Measurements from ENCODE around the gene COL6A2. TPM values are rescaled to one million over a fixed set of nuclear protein-coding genes. Genes with fewer than 3 reads are reported as not detected.
"Not testable (repeated sequence)": the region's sequence is repeated elsewhere in the genome, so short reads cannot be mapped to it uniquely, and the experiment has no call there.

COL6A2 gene
- total RNA-seq, 1 experiment from 2014 or later, result 129 TPM

- H2BK20ac ChIP-seq (ENCODE audit: low read depth, low read length, poor library complexity, severe bottlenecking), result no peak overlapping the region
- peaks cover 6% of the 10 kb centered on the region for H3K27me3 Mint-ChIP-seq (ENCODE audit: low read depth)
- H3K9ac ChIP-seq (ENCODE audit: extremely low read depth, insufficient read length, low read length), result no peak overlapping the region
- H2AFZ ChIP-seq (ENCODE audit: low read length), result no peak overlapping the region
- 0 out of 2 replicates have a peak, but pooled peaks cover 3% of the 10 kb centered on the region for H3K27me3 ChIP-seq (ENCODE audit: insufficient read depth, low read length)
- no peak overlapping the region for H3K18ac ChIP-seq (ENCODE audit: insufficient read length, low read depth, low read length)
- H2BK12ac ChIP-seq (ENCODE audit: insufficient read length, low read depth, low read length), result no peak overlapping the region
- H4K8ac ChIP-seq (replicated peaks; ENCODE audit: insufficient read length, low read depth, low read length), result no peak overlapping the region
- peaks cover 36 to 68% (median 38%) of the 10 kb centered on the region in 3 experiments for H3K36me3 Mint-ChIP-seq (ENCODE audit: insufficient read depth in 1 of 3, low read depth in 3 of 3)
- H3K79me1 ChIP-seq (ENCODE audit: insufficient read depth, low read depth, low read length, poor library complexity, severe bottlenecking), result no peaks in the 10 kb centered on the region
- H3K4me1 Mint-ChIP-seq, result peaks cover 9 to 19% of the 10 kb centered on the region in 2 experiments
- no peak overlapping the region for H4K91ac ChIP-seq (ENCODE audit: insufficient read length, low read depth, low read length)
- H4K20me1 ChIP-seq (ENCODE audit: control insufficient read depth, insufficient read depth, insufficient read length), result no peaks in the 10 kb centered on the region
- H2BK120ac ChIP-seq (ENCODE audit: low read depth, low read length, poor library complexity, severe bottlenecking), result no peak overlapping the region
- no peaks in the 10 kb centered on the region; the same call in 1 of the 2 replicates for H3K79me2 ChIP-seq (ENCODE audit: insufficient read depth, low read length)
- no peak overlapping the region for H3K27ac Mint-ChIP-seq
- H3K9me3 Mint-ChIP-seq, result peaks cover 48 to 64% of the 10 kb centered on the region in 2 experiments
- H4K5ac ChIP-seq (ENCODE audit: insufficient read length, low read depth, low read length), result no peak overlapping the region
- no peak overlapping the region for H3K4me3 Mint-ChIP-seq
- DNase-seq, result no peak
- no peaks in the 10 kb centered on the region; the same call in 1 of the 2 replicates for H3K4me1 ChIP-seq (ENCODE audit: insufficient read depth, low read length)
- H2BK5ac ChIP-seq (ENCODE audit: insufficient read length, low read length), result no peak overlapping the region
- no peak overlapping the region for H3K56ac ChIP-seq (ENCODE audit: insufficient read length, low read depth, low read length)
- no peaks in the 10 kb centered on the region for H3K23me2 ChIP-seq (ENCODE audit: insufficient read length, low read depth, low read length, poor library complexity, severe bottlenecking)
- no peak overlapping the region for H2AK5ac ChIP-seq (ENCODE audit: insufficient read length, low read length)
- H3K4me2 ChIP-seq (ENCODE audit: insufficient read depth, insufficient read length, low read length), result no peak overlapping the region
- H3K27ac ChIP-seq (ENCODE audit: insufficient read length, low read depth, low read length), result no peak overlapping the region
- H3K4ac ChIP-seq (ENCODE audit: low read depth, low read length), result no peak overlapping the region
- no peak for TF ChIP-seq CTCF (conservative IDR thresholded peaks at IDR 0.05)
- H3K9me3 ChIP-seq (ENCODE audit: control insufficient read depth, low read depth, low read length), result no peaks in the 10 kb centered on the region
- H3K23ac ChIP-seq (ENCODE audit: insufficient read length, low read depth, low read length), result no peak overlapping the region
- H3K14ac ChIP-seq (ENCODE audit: insufficient read depth, low read length), result no peak overlapping the region
- no peak overlapping the region for H2BK15ac ChIP-seq (ENCODE audit: low read depth, low read length)
- H3T11ph ChIP-seq (ENCODE audit: low read length), result no peak overlapping the region
Measured at GRCh38 chr21:46104104-46104503, 6.2 kb downstream of the COL6A2 start.

- H3K36me3 Mint-ChIP-seq (ENCODE audit: insufficient read depth in 1 of 3, low read depth in 3 of 3), result peaks cover 21 to 50% (median 23%) of the 10 kb centered on the region in 3 experiments
Measured at GRCh38 chr21:46107376-46107775, 9.5 kb downstream of the COL6A2 start.

More at GRCh38 chr21:46107376-46107775, 9.5 kb downstream of the COL6A2 start:
- H3K79me2 ChIP-seq (ENCODE audit: insufficient read depth, low read length); H3K27me3 ChIP-seq (ENCODE audit: insufficient read depth, low read length); H3K9me3 ChIP-seq (ENCODE audit: control insufficient read depth, low read depth, low read length); H2BK20ac ChIP-seq (ENCODE audit: low read depth, low read length, poor library complexity, severe bottlenecking); H3K9ac ChIP-seq (ENCODE audit: extremely low read depth, insufficient read length, low read length); H3K4me3 Mint-ChIP-seq; H2AK5ac ChIP-seq (ENCODE audit: insufficient read length, low read length); H2BK15ac ChIP-seq (ENCODE audit: low read depth, low read length); H3K27me3 Mint-ChIP-seq (ENCODE audit: low read depth); H4K8ac ChIP-seq (replicated peaks; ENCODE audit: insufficient read length, low read depth, low read length); H4K5ac ChIP-seq (ENCODE audit: insufficient read length, low read depth, low read length); H2AFZ ChIP-seq (ENCODE audit: low read length); H3K4ac ChIP-seq (ENCODE audit: low read depth, low read length); H3K23ac ChIP-seq (ENCODE audit: insufficient read length, low read depth, low read length); H3K27ac ChIP-seq (ENCODE audit: insufficient read length, low read depth, low read length); H3K4me1 ChIP-seq (ENCODE audit: insufficient read depth, low read length); H3K14ac ChIP-seq (ENCODE audit: insufficient read depth, low read length); H3K18ac ChIP-seq (ENCODE audit: insufficient read length, low read depth, low read length); H3K79me1 ChIP-seq (ENCODE audit: insufficient read depth, low read depth, low read length, poor library complexity, severe bottlenecking); H2BK12ac ChIP-seq (ENCODE audit: insufficient read length, low read depth, low read length); H3K56ac ChIP-seq (ENCODE audit: insufficient read length, low read depth, low read length); H4K91ac ChIP-seq (ENCODE audit: insufficient read length, low read depth, low read length); H3K4me2 ChIP-seq (ENCODE audit: insufficient read depth, insufficient read length, low read length); H3K23me2 ChIP-seq (ENCODE audit: insufficient read length, low read depth, low read length, poor library complexity, severe bottlenecking); H3K27ac Mint-ChIP-seq; H2BK120ac ChIP-seq (ENCODE audit: low read depth, low read length, poor library complexity, severe bottlenecking); H4K20me1 ChIP-seq (ENCODE audit: control insufficient read depth, insufficient read depth, insufficient read length); H3T11ph ChIP-seq (ENCODE audit: low read length); H2BK5ac ChIP-seq (ENCODE audit: insufficient read length, low read length): not testable (repeated sequence)
- WGBS (ENCODE audit: extremely low coverage, insufficient read length, low lambda C conversion rate), result no CpG with 5 or more reads among the region's 2 CpGs
- peaks cover 37 to 49% of the 10 kb centered on the region in 2 experiments for H3K9me3 Mint-ChIP-seq
- DNase-seq, result peak; percentile 15
- peaks cover 13% of the 10 kb centered on the region in 2 experiments for H3K4me1 Mint-ChIP-seq

Measured in H9 (cell line).